ENCODE results near the gene YIF1A.

- no peak for TF ChIP-seq REST (IDR thresholded peaks at IDR 0.05; ENCODE audit: borderline replicate concordance)
- TF ChIP-seq EP300 (conservative IDR thresholded peaks at IDR 0.05; ENCODE audit: poor library complexity, severe bottlenecking), result no peak
- no peak for TF ChIP-seq EZH2 (IDR thresholded peaks at IDR 0.05; ENCODE audit: borderline replicate concordance, insufficient read depth, low read length, poor library complexity, severe bottlenecking)
- no peak for TF ChIP-seq MXI1 (conservative IDR thresholded peaks at IDR 0.05; ENCODE audit: poor library complexity, severe bottlenecking)
- TF ChIP-seq CTCF (IDR thresholded peaks at IDR 0.05; ENCODE audit: poor library complexity, severe bottlenecking), result no peak
Measured at GRCh38 chr11:66315498-66315885, 26.5 kb upstream of the YIF1A start.

All from neural cell (in vitro differentiated cells).